Activated CD8-positive, alpha-beta T cell treated with anti-CD3 and anti-CD28 coated beads for 36 hours (primary cell): ENCODE data around the gene ZNF428. TPM values are rescaled to one million over a fixed set of nuclear protein-coding genes. Genes with fewer than 3 reads are reported as not detected.

ENCODE experiments used
- ATAC-seq: fragments of 200-7000 bp; cut with Tn5 transposase; one replicate; pipeline ENCODE4 v1.10.0; 2021; ENCODE audit warnings: mild to moderate bottlenecking, moderate library complexity
- CTCF ChIA-PET: fragments of 350-600 bp; sonication (Branson Sonifier 250); formaldehyde crosslinking; loops from one replicate; lab custom pipeline; 2021; ENCODE audit warnings: antibody characterized with exemption; lab: Charles Lee
- POLR2A ChIA-PET: fragments of 350-600 bp; sonication (Branson Sonifier 250); formaldehyde crosslinking; loops from one replicate; lab custom pipeline; 2021; ENCODE audit warnings: antibody characterized with exemption; lab: Charles Lee
- DNase-seq: peaks from one replicate; pipeline ENCODE4 v3.0.0-alpha.2; 2020
- H3K27ac Mint-ChIP-seq: one replicate; pipeline ENCODE4 v1.8.0; 2021; ENCODE audit warnings: mild to moderate bottlenecking, mixed read lengths
- H3K27me3 Mint-ChIP-seq: one replicate; pipeline ENCODE4 v1.8.0; 2021; ENCODE audit warnings: mixed read lengths
- H3K36me3 Mint-ChIP-seq: one replicate; pipeline ENCODE4 v1.8.0; 2021; ENCODE audit warnings: low read depth, mixed read lengths
- H3K4me1 Mint-ChIP-seq: one replicate; pipeline ENCODE4 v1.8.0; 2021; ENCODE audit warnings: low read depth, mixed read lengths
- H3K4me3 Mint-ChIP-seq: one replicate; pipeline ENCODE4 v1.8.0; 2021; ENCODE audit warnings: mild to moderate bottlenecking, moderate library complexity, mixed read lengths
- H3K9me3 Mint-ChIP-seq: one replicate; pipeline ENCODE4 v1.8.0; 2021; ENCODE audit warnings: mixed read lengths
- intact Hi-C: fragments of 100-400 bp; cut with micrococcal nuclease; formaldehyde crosslinking; loops from one replicate; pipeline ENCODE4 v1.10.0; 2022
- total RNA-seq, 2 experiments: library from RNA; stranded (reverse); gene quantifications; one replicate each; pipeline ENCODE4 v1.2.3, GENCODE V29; 2021
- TF ChIP-seq, protein P1 (sequence below): fragments of 200-600 bp; IDR thresholded peaks from one replicate; pipeline ENCODE4 v1.8.0; 2022; ENCODE audit warnings: antibody characterized with exemption, mild to moderate bottlenecking

The ZNF428 gene
- total RNA-seq, 2 experiments from 2014 or later: 12.3 to 13.4 TPM

- ChIA-PET POLR2A (no interaction called here), CTCF (interaction anchor here (0.6 to 1.0 kb wide), 2 partner anchors 28 to 67 kb away, joined by 3 to 4 read pairs; no protein-coding TSS in a partner anchor)
- peaks cover 3% of the 10 kb centered on the region for H3K36me3 Mint-ChIP-seq
- intact Hi-C loops: no loop called here
- no peaks in the 10 kb centered on the region for H3K9me3 Mint-ChIP-seq
- no peak overlapping the region for H3K4me3 Mint-ChIP-seq
- DNase-seq (no peak), ATAC-seq (no peak)
- no peak overlapping the region for H3K27ac Mint-ChIP-seq
- TF ChIP-seq, protein P1, sequence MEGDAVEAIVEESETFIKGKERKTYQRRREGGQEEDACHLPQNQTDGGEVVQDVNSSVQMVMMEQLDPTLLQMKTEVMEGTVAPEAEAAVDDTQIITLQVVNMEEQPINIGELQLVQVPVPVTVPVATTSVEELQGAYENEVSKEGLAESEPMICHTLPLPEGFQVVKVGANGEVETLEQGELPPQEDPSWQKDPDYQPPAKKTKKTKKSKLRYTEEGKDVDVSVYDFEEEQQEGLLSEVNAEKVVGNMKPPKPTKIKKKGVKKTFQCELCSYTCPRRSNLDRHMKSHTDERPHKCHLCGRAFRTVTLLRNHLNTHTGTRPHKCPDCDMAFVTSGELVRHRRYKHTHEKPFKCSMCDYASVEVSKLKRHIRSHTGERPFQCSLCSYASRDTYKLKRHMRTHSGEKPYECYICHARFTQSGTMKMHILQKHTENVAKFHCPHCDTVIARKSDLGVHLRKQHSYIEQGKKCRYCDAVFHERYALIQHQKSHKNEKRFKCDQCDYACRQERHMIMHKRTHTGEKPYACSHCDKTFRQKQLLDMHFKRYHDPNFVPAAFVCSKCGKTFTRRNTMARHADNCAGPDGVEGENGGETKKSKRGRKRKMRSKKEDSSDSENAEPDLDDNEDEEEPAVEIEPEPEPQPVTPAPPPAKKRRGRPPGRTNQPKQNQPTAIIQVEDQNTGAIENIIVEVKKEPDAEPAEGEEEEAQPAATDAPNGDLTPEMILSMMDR: no peak
- peaks cover 28% of the 10 kb centered on the region for H3K4me1 Mint-ChIP-seq
- H3K27me3 Mint-ChIP-seq: peaks cover 5% of the 10 kb centered on the region
Measured at GRCh38 chr19:43622070-43622469, 2.6 kb upstream of the ZNF428 start.

GRCh38 chr19:43620061-43621001 is 902 bp upstream of the ZNF428 start:
- ChIA-PET CTCF (interaction anchor here (1.2 kb wide), 1 partner anchor 65 kb away, joined by 3 read pairs; no protein-coding TSS in a partner anchor), POLR2A (interaction anchor here (0.6 to 1.6 kb wide), 3 partner anchors 9 to 26 kb away, joined by 3 to 4 read pairs (median 3); no protein-coding TSS in a partner anchor)
- peak; percentile 1 for ATAC-seq
- no peaks in the 10 kb centered on the region for H3K27me3 Mint-ChIP-seq
- peak overlapping the region; percentile 96 for H3K4me3 Mint-ChIP-seq
- DNase-seq: peak; percentile 95
- H3K9me3 Mint-ChIP-seq: no peaks in the 10 kb centered on the region
- intact Hi-C loops: no loop called here
- H3K36me3 Mint-ChIP-seq: peaks cover 3% of the 10 kb centered on the region
- TF ChIP-seq, protein P1: no peak
- peaks cover 32% of the 10 kb centered on the region for H3K4me1 Mint-ChIP-seq
- H3K27ac Mint-ChIP-seq: peak overlapping the region; percentile 99

- DNase-seq: peak; percentile 84
- POLR2A ChIA-PET: interaction anchor here (0.7 to 1.1 kb wide), 2 partner anchors 11 to 13 kb away, joined by 3 to 4 read pairs; no protein-coding TSS in a partner anchor
- CTCF ChIA-PET: interaction anchor here (0.8 kb wide), 1 partner anchor 24 kb away, joined by 5 read pairs; no protein-coding TSS in a partner anchor
Measured at GRCh38 chr19:43618921-43619261, 538 bp downstream of the ZNF428 start.

DNA sequence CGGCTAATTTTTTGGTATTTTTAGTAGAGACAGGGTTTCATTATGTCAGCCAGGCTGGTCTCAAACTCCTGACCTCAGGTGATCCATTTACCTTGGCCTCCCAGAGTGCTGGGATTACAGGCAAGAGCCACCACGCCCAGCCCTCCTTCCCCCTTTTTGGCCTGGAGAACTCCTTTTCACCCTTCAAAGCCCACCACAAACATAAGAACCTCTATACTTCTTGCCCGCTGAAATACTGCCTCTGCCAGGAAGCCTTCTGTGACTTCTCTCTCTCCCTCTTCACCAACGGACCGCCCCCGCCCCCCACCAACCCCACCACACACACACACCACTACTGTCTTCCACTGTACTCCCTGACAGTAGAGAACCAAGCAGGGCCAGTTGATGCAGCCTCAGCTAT is 2.5 kb downstream of the ZNF428 start:
- TF ChIP-seq, protein P1: no peak
- intact Hi-C loops: no loop called here
- Mint-ChIP-seq H3K27ac (peak overlapping the region; percentile 46), H3K9me3 (no peaks in the 10 kb centered on the region), H3K36me3 (peaks cover 6% of the 10 kb centered on the region), H3K4me3 (no peak overlapping the region), H3K4me1 (peaks cover 25% of the 10 kb centered on the region), H3K27me3 (no peaks in the 10 kb centered on the region)
- no peak for ATAC-seq
- POLR2A ChIA-PET: interaction anchor here (1.5 kb wide), 1 partner anchor 12 kb away, joined by 4 read pairs; no protein-coding TSS in a partner anchor
- CTCF ChIA-PET: interaction anchor here (1.6 kb wide), 1 partner anchor 61 kb away, joined by 7 read pairs; no protein-coding TSS in a partner anchor
- DNase-seq: no peak

More at GRCh38 chr19:43618921-43619261, 538 bp downstream of the ZNF428 start:
- Mint-ChIP-seq H3K4me1 (peaks cover 25% of the 10 kb centered on the region), H3K27me3 (no peaks in the 10 kb centered on the region), H3K4me3 (peak overlapping the region; percentile 96), H3K27ac (peak overlapping the region; percentile 99), H3K36me3 (peaks cover 3% of the 10 kb centered on the region), H3K9me3 (no peaks in the 10 kb centered on the region)
- TF ChIP-seq, protein P1: no peak
- intact Hi-C loops: no loop called here
- ATAC-seq: peak; percentile 65
